ENCODE measurements around the gene AIP. TPM values are rescaled to one million over a fixed set of nuclear protein-coding genes. Genes with fewer than 3 reads are reported as not detected.

Gene AIP
- total and polyA plus RNA-seq, 9 of the 15 experiments (the other 6 are each of a cell fraction or from before 2014, with no cell fraction given): 5.2 to 92.5 (median 52.7) TPM

DNA sequence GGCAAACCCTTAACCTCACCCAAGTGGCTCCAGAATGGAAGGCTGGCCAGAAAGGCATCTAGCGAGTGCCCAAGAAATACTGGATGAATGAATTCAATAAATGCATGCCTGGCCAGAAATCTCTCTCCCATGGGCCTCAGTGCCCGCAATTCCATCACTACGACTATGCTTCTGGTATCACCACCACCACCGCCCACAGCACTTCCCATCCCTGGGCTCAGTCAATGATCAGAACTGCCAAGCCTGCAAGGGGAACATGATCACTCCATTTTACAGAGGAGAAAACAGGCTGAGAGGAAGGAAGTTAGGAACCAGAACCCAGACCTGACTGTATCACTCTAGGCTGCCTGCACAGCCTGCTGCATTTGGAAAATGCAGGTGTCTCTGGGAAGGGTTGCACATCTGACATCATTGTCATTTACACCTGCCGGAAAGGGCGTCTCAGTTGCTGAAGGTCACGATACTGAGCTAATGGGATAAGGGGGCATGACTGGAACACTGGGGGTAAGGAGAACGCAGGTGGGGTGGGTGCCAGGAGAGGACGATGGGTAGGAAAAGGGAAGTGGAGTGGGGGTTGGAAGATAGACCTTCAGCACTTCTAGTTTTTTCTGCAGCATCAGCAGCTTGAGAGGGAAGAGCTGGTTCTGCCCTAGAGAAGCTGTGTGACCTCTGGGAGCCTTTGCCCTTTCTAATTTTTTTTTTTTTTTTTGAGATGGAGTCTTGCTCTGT lies 33.5 kb upstream of the AIP start:
- WGBS (ENCODE audit: insufficient coverage, low coverage, missing lambda C conversion rate): 46% methylated on average over 9 of the region's 9 CpGs
- CTCF ChIA-PET (ENCODE audit: low intra/inter-chr PET ratio): no interaction called here
- H3K9me1 ChIP-seq (ENCODE audit: control insufficient read depth, insufficient read depth, low read length): no peaks in the 10 kb centered on the region
- no peaks in the 10 kb centered on the region for H3K27me3 ChIP-seq (ENCODE audit: control insufficient read depth in 2 of 2, insufficient read depth in 2 of 2, low read length in 2 of 2)
- no peak for FAIRE-seq
- no peak overlapping the region for H3K9ac ChIP-seq (ENCODE audit: insufficient read depth in 1 of 2, low read depth in 2 of 2, low read length in 2 of 2)
- no peaks in the 10 kb centered on the region for H3K9me3 ChIP-seq (replicated peaks; ENCODE audit: control insufficient read depth, insufficient read depth, low read depth, low read length)
- peaks cover 8% of the 10 kb centered on the region for H3K79me2 ChIP-seq (ENCODE audit: control insufficient read depth, insufficient read depth, low read length)
- no peaks in the 10 kb centered on the region for H3K36me3 ChIP-seq (ENCODE audit: control insufficient read depth, insufficient read depth, low read length)
- H3K4me3 ChIP-seq: no peak overlapping the region
- intact Hi-C loops (cut with micrococcal nuclease) (no loop called here), in situ Hi-C loops (cut with MboI) (no loop called here)
- no peak overlapping the region for H3K27ac ChIP-seq (ENCODE audit: extremely low read depth, low read depth, low read length)
- H3K4me1 ChIP-seq (replicated peaks in 1 of 2; ENCODE audit: control insufficient read depth in 2 of 2, insufficient read depth in 2 of 2, low read length in 2 of 2): peaks cover 7 to 33% of the 10 kb centered on the region in 2 experiments; a peak in 4 of 5 replicates
- no peak for TF ChIP-seq TGIF2 (CRISPR knock-in tag; IDR thresholded peaks at IDR 0.05)
- peak; percentile 46 for TF ChIP-seq MAFG (tag; conservative IDR thresholded peaks at IDR 0.05)
- TF ChIP-seq ZNF197 (CRISPR knock-in tag; IDR thresholded peaks at IDR 0.05; ENCODE audit: low read depth): no peak
- peak; percentile 43 for TF ChIP-seq MAFK (IDR thresholded peaks at IDR 0.05; ENCODE audit: low read length)
- peak; percentile 84 for TF ChIP-seq ZNF316 (IDR thresholded peaks at IDR 0.05)
- TF ChIP-seq SPI1 (IDR thresholded peaks at IDR 0.05; ENCODE audit: borderline replicate concordance, low read depth, low read length): peak; percentile 83
- TF ChIP-seq CHCHD3 (CRISPR knock-in tag; IDR thresholded peaks at IDR 0.05): no peak
- no peak for TF ChIP-seq HMGN3 (IDR thresholded peaks at IDR 0.05; ENCODE audit: borderline replicate concordance, extremely low read depth, insufficient read length, low read depth, low read length)
- no peak for TF ChIP-seq TCF7L2 (IDR thresholded peaks at IDR 0.05; ENCODE audit: low read depth, low read length)
- TF ChIP-seq C11orf30 (IDR thresholded peaks at IDR 0.05; ENCODE audit: low read depth): peak; percentile 78
- H4K20me1 ChIP-seq (replicated peaks; ENCODE audit: control insufficient read depth, insufficient read depth, low read length): no peaks in the 10 kb centered on the region
- no peak for DNase-seq (ENCODE audit: extremely low read depth in 1 of 4, low spot score in 3 of 4)
- no peak for ATAC-seq
- POLR2A ChIA-PET: interaction anchor here (0.6 to 1.3 kb wide), 5 partner anchors 10 to 15 kb away, joined by 3 to 4 read pairs (median 3); partner anchors contain the start of gene PTPRCAP
- no peak overlapping the region for H2AFZ ChIP-seq (ENCODE audit: low read depth, low read length)
- no TSS peak for BruUV-seq (replicated peaks)
- no peak overlapping the region for H3K4me2 ChIP-seq (ENCODE audit: insufficient read depth, low read length)

All from K562 (cell line).